ENCODE measurements around the gene ALDH9A1. TPM values are rescaled to one million over a fixed set of nuclear protein-coding genes. Genes with fewer than 3 reads are reported as not detected.

Gene ALDH9A1
- total and polyA plus RNA-seq, 10 of the 15 experiments (the other 5 are each of a cell fraction or from before 2014, with no cell fraction given), result 25.7 to 106 (median 36.3) TPM

- TF ChIP-seq, protein P1, sequence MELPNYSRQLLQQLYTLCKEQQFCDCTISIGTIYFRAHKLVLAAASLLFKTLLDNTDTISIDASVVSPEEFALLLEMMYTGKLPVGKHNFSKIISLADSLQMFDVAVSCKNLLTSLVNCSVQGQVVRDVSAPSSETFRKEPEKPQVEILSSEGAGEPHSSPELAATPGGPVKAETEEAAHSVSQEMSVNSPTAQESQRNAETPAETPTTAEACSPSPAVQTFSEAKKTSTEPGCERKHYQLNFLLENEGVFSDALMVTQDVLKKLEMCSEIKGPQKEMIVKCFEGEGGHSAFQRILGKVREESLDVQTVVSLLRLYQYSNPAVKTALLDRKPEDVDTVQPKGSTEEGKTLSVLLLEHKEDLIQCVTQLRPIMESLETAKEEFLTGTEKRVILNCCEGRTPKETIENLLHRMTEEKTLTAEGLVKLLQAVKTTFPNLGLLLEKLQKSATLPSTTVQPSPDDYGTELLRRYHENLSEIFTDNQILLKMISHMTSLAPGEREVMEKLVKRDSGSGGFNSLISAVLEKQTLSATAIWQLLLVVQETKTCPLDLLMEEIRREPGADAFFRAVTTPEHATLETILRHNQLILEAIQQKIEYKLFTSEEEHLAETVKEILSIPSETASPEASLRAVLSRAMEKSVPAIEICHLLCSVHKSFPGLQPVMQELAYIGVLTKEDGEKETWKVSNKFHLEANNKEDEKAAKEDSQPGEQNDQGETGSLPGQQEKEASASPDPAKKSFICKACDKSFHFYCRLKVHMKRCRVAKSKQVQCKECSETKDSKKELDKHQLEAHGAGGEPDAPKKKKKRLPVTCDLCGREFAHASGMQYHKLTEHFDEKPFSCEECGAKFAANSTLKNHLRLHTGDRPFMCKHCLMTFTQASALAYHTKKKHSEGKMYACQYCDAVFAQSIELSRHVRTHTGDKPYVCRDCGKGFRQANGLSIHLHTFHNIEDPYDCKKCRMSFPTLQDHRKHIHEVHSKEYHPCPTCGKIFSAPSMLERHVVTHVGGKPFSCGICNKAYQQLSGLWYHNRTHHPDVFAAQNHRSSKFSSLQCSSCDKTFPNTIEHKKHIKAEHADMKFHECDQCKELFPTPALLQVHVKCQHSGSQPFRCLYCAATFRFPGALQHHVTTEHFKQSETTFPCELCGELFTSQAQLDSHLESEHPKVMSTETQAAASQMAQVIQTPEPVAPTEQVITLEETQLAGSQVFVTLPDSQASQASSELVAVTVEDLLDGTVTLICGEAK (IDR thresholded peaks at IDR 0.05; ENCODE audit: borderline replicate concordance), result no peak
- no peak for TF ChIP-seq BRCA1 (IDR thresholded peaks at IDR 0.05; ENCODE audit: low read depth, low read length)
Measured at GRCh38 chr1:165680303-165680702, 18.1 kb downstream of the ALDH9A1 start (continued).

GRCh38 chr1:165679282-165680036, 18.9 kb downstream of the ALDH9A1 start:
- Histone ChIP-seq H2AFZ (ENCODE audit: control insufficient read depth, low read depth, low read length) (no peak overlapping the region), H3K27ac (ENCODE audit: control insufficient read depth, insufficient read depth) (no peak overlapping the region), H3K79me2 (ENCODE audit: control insufficient read depth, insufficient read depth, low read length) (peaks cover 2% of the 10 kb centered on the region; the same call in 1 of the 2 replicates), H3K36me3 (ENCODE audit: control insufficient read depth in 2 of 2, insufficient read depth in 2 of 2, low read length in 1 of 2) (peaks cover 0 to 22% of the 10 kb centered on the region in 2 experiments), H3K4me2 (ENCODE audit: control insufficient read depth, insufficient read depth) (no peak overlapping the region), H3K9me3 (replicated peaks; ENCODE audit: control insufficient read depth, insufficient read depth, low read length) (no peaks in the 10 kb centered on the region; the same call in 2 of the 3 replicates), H3K4me3 (no peak overlapping the region), H3K4me1 (ENCODE audit: control insufficient read depth, insufficient read depth, low read length) (no peaks in the 10 kb centered on the region), H3K27me3 (replicated peaks in 1 of 2; ENCODE audit: control insufficient read depth in 2 of 2, insufficient read depth in 2 of 2, low read length in 1 of 2) (no peaks in the 10 kb centered on the region), H4K20me1 (ENCODE audit: control insufficient read depth, insufficient read depth) (no peaks in the 10 kb centered on the region), H3K9ac (ENCODE audit: control insufficient read depth, insufficient read depth, low read length) (no peak overlapping the region)
- ChIA-PET CTCF (interaction anchor here (1.2 kb wide), 1 partner anchor 79 kb away, joined by 3 read pairs; no protein-coding TSS in a partner anchor), SMC1A (ENCODE audit: uncharacterized antibody, unreplicated experiment) (no interaction called here), POLR2A (no interaction called here), RAD21 (ENCODE audit: unreplicated experiment) (no interaction called here)
- no peak for FAIRE-seq
- intact Hi-C loops (cut with micrococcal nuclease; ENCODE audit: unreplicated experiment), result no loop called here
- 39% methylated on average over 1 of the region's 1 CpG for WGBS (ENCODE audit: insufficient coverage, insufficient replicate concordance, low lambda C conversion rate, missing lambda C conversion rate)
- no peak for ATAC-seq
- in situ Hi-C loops (cut with MboI), result no loop called here
- no peak for DNase-seq (ENCODE audit: low read depth, low spot score)
- BruUV-seq (replicated peaks), result no TSS peak
- TF ChIP-seq ZBTB33 (IDR thresholded peaks at IDR 0.05), result no peak
- no peak for TF ChIP-seq ZNF687 (IDR thresholded peaks at IDR 0.05)
- TF ChIP-seq TCF3 (IDR thresholded peaks at IDR 0.05; ENCODE audit: borderline replicate concordance, insufficient read depth, low read depth, low read length), result no peak
- no peak for TF ChIP-seq RELA (IDR thresholded peaks at IDR 0.05; ENCODE audit: borderline replicate concordance, partially characterized antibody)
- no peak for TF ChIP-seq ZBED1 (IDR thresholded peaks at IDR 0.05; ENCODE audit: borderline replicate concordance)

All from GM12878 (cell line).